Measurements from ENCODE around the gene AK2. TPM values are rescaled to one million over a fixed set of nuclear protein-coding genes. Genes with fewer than 3 reads are reported as not detected.
A peak's percentile ranks its signal among the peaks of the same experiment; 100 is the strongest.

Gene AK2
- total RNA-seq, 3 donors from 2014 or later: 124 to 483 (median 280) TPM

DNA sequence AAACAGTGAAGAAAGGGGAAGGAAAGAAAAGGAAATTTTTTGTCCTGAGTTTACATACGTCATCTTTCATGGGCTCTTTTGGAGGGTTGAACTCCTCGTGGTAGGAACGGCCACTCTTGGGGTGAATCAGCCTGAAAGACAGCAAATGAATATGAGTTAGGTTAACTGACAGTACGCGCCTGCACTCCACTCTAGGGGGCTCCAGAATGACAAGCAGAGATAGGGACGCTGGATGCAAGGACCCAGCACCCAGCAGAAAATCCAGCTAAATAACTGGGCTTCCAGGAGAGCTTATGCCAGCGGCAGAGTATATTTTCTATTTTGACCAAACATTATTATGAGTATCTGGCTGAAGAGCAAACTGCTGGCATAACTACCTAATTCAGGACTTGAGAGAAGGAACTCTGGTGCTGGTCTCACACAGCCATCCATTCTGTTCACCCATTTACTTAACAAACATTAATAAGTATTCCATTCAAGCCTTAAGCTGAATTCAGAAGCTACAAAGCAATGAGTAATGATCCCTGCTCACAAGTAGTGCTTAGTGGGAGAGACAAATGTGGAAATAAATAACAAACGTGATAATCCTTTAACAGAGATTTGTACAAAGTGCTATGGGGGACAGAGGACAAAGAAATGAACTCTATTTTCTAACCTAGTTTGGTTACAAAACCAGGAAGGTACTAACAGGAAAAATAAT lies 22.1 kb downstream of the AK2 start:
- Histone ChIP-seq H3K4me3 (no peak overlapping the region), H3K27me3 (no peaks in the 10 kb centered on the region), H3K4me1 (peaks cover 0 to 23% of the 10 kb centered on the region in 2 donors), H3K27ac (peak overlapping the region; percentile 34 to 65), H3K9me3 (no peaks in the 10 kb centered on the region), H3K36me3 (no peaks in the 10 kb centered on the region)
- TF ChIP-seq POLR2A (IDR thresholded peaks at IDR 0.05) (no peak), POLR2AphosphoS5 (IDR thresholded peaks at IDR 0.05) (no peak)
- TF ChIP-seq, protein P1, sequence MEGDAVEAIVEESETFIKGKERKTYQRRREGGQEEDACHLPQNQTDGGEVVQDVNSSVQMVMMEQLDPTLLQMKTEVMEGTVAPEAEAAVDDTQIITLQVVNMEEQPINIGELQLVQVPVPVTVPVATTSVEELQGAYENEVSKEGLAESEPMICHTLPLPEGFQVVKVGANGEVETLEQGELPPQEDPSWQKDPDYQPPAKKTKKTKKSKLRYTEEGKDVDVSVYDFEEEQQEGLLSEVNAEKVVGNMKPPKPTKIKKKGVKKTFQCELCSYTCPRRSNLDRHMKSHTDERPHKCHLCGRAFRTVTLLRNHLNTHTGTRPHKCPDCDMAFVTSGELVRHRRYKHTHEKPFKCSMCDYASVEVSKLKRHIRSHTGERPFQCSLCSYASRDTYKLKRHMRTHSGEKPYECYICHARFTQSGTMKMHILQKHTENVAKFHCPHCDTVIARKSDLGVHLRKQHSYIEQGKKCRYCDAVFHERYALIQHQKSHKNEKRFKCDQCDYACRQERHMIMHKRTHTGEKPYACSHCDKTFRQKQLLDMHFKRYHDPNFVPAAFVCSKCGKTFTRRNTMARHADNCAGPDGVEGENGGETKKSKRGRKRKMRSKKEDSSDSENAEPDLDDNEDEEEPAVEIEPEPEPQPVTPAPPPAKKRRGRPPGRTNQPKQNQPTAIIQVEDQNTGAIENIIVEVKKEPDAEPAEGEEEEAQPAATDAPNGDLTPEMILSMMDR (IDR thresholded peaks at IDR 0.05): no peak
- intact Hi-C loops (cut with DNase I; ENCODE audit: low total_unique reads): no loop called here
- no peak for DNase-seq (ENCODE audit: low spot score in 2 of 2)

DNA sequence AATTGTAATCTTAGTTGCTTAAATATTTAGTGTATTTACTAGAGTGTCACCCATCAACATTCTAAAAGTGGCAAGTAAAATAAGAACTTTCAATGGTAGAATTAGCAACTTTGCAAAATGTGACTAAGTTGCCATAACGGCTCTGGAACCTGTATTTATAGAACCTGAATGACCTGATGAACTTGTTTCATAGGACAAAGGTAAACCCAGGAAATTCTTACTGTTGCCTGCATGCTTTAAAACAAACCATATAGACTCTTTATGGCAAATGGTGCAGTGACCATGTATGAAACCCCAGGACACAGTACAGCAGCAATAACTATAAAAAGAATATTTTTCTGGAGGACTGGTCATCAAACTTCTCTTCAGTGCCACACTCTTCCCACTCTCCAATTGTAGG lies 22.9 kb downstream of the AK2 start:
- Histone ChIP-seq H3K36me3 (no peaks in the 10 kb centered on the region), H3K27ac (no peak overlapping the region), H3K27me3 (no peaks in the 10 kb centered on the region), H3K9me3 (no peaks in the 10 kb centered on the region), H3K4me1 (peaks cover 0 to 23% of the 10 kb centered on the region in 2 donors), H3K4me3 (no peak overlapping the region)
- TF ChIP-seq POLR2AphosphoS5 (IDR thresholded peaks at IDR 0.05) (no peak), POLR2A (IDR thresholded peaks at IDR 0.05) (no peak)
- TF ChIP-seq, protein P1 (IDR thresholded peaks at IDR 0.05): no peak
- DNase-seq (ENCODE audit: low spot score in 2 of 2): no peak
- intact Hi-C loops (cut with DNase I; ENCODE audit: low total_unique reads): no loop called here

DNA sequence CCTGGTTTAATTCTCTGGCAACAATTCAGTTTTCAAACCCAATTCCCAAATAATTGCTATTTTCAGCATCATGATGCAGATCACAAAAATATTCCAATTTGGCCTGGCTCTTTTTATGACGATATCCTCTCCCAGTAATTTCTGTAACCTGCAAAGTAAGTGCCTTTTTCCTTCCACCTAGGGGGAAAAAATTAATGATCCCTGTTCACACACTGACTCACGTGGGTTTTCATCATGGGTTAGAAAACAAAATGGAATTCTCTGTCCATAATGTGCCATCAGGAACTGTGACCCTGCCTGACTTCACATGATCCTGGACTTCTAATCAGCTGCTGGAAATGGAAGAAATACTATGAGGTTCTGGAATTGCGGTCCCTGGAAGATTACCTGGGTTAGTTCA lies 24.5 kb downstream of the AK2 start:
- no peak for TF ChIP-seq POLR2AphosphoS5 (IDR thresholded peaks at IDR 0.05)
- TF ChIP-seq, protein P1 (IDR thresholded peaks at IDR 0.05): no peak
- TF ChIP-seq POLR2A (IDR thresholded peaks at IDR 0.05): no peak
- Histone ChIP-seq H3K4me1 (peaks cover 0 to 32% of the 10 kb centered on the region in 2 donors), H3K4me3 (no peak overlapping the region), H3K9me3 (no peaks in the 10 kb centered on the region), H3K27me3 (no peaks in the 10 kb centered on the region), H3K36me3 (no peaks in the 10 kb centered on the region), H3K27ac (peak overlapping the region; percentile 88 to 95)
- no peak for DNase-seq (ENCODE audit: low spot score in 2 of 2)
- intact Hi-C loops (cut with DNase I; ENCODE audit: low total_unique reads): no loop called here

DNA sequence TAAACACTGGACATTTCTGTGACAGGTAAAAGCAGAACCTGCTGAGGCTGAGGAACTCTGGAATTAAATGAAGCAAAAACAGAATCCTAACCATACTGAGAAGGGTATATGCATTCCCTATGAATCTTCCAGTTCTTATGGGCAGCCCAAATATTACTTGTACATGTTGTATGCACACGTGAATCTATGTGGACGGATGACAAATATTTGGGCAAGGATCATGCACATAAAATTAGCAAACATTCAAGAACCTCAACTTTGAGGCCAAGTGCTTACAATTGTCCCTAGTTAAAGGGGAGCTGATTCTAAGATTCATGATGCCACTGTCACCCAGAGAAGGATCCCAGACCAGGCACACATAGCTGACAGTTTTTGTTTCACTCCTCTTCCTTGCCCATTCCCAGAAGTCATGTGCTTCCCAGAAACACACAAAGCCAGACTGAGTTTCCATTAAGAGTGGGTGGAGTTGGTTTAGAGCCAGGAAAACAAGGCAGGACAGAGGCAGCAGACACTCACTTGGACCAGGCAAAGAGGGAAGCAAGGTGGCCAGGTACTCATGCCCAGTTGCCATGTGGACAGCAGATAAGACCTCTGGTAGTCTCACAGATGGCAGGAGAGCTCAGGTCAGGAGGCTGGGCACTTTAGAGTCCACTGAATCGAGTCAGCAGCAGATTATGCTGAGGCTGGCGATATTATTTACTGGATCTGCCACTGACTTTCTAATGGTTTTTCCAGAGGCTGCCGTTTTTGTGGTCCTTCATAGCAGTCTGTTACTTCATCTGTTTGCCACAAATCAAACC lies 25.6 kb downstream of the AK2 start:
- intact Hi-C loops (cut with DNase I; ENCODE audit: low total_unique reads): loop anchor here (1.0 kb wide), 1 partner anchor 25 kb away; the partner anchor contains the start of gene AK2
- Histone ChIP-seq H3K4me3 (peak overlapping the region in 1 of 3 donors; percentile 19), H3K27ac (peak overlapping the region; percentile 88 to 95), H3K9me3 (no peaks in the 10 kb centered on the region), H3K36me3 (no peaks in the 10 kb centered on the region), H3K27me3 (no peaks in the 10 kb centered on the region), H3K4me1 (peaks cover 0 to 36% of the 10 kb centered on the region in 2 donors)
- peak in 1 of 2 donors; percentile 70 for DNase-seq (ENCODE audit: low spot score in 2 of 2)
- TF ChIP-seq POLR2AphosphoS5 (IDR thresholded peaks at IDR 0.05) (peak; percentile 67 to 78 (median 72)), POLR2A (IDR thresholded peaks at IDR 0.05) (no peak)
- TF ChIP-seq, protein P1 (IDR thresholded peaks at IDR 0.05): no peak

DNA sequence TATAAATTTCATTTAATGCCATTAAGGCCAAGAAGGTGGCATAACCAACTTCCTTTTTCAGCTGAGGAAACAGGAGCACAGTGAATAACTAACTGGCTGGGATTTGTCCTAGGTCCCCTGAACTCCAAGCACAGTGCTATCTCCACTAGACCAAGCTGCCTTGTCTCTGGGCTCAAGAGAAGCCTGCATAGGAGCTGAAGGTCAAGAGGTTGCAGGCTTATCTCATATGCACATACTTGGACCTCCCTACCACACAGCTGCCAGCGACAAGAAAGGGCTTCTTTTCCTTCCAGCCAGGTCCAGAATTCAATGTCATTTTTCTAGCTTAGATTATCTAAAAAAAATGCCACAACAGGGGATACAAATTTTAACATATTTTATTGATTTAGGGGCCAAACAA lies 27.1 kb downstream of the AK2 start:
- TF ChIP-seq POLR2A (IDR thresholded peaks at IDR 0.05): no peak
- TF ChIP-seq, protein P1 (IDR thresholded peaks at IDR 0.05): no peak
- no peak for TF ChIP-seq POLR2AphosphoS5 (IDR thresholded peaks at IDR 0.05)
- H3K27me3 ChIP-seq: no peaks in the 10 kb centered on the region
- no peak for DNase-seq (ENCODE audit: low spot score in 2 of 2)
- H3K4me3 ChIP-seq: no peak overlapping the region
- intact Hi-C loops (cut with DNase I; ENCODE audit: low total_unique reads): no loop called here
- peaks cover 0 to 44% of the 10 kb centered on the region in 2 donors for H3K4me1 ChIP-seq
- H3K9me3 ChIP-seq: no peaks in the 10 kb centered on the region
- H3K27ac ChIP-seq: peak overlapping the region; percentile 22 to 88
- H3K36me3 ChIP-seq: no peaks in the 10 kb centered on the region
